ENCODE data around the gene SEC22A. TPM values are rescaled to one million over a fixed set of nuclear protein-coding genes. Genes with fewer than 3 reads are reported as not detected.

SEC22A gene
- total RNA-seq, 2 experiments from 2014 or later = 12.5 to 15.1 TPM

GRCh38 chr3:123315271-123315595 lies 113.5 kb downstream of the SEC22A start:
- no peak for DNase-seq
- no peak overlapping the region for H3K27ac Mint-ChIP-seq
- ChIA-PET CTCF (no interaction called here), POLR2A (no interaction called here)
- H3K4me1 Mint-ChIP-seq (ENCODE audit: low read depth) = no peaks in the 10 kb centered on the region
- no peak for ATAC-seq
- no peak overlapping the region for H3K4me3 Mint-ChIP-seq
- H3K36me3 Mint-ChIP-seq (ENCODE audit: low read depth) = no peaks in the 10 kb centered on the region
- H3K9me3 Mint-ChIP-seq (ENCODE audit: insufficient read depth) = no peaks in the 10 kb centered on the region
- H3K27me3 Mint-ChIP-seq (ENCODE audit: low read depth) = peaks cover 14% of the 10 kb centered on the region

DNA sequence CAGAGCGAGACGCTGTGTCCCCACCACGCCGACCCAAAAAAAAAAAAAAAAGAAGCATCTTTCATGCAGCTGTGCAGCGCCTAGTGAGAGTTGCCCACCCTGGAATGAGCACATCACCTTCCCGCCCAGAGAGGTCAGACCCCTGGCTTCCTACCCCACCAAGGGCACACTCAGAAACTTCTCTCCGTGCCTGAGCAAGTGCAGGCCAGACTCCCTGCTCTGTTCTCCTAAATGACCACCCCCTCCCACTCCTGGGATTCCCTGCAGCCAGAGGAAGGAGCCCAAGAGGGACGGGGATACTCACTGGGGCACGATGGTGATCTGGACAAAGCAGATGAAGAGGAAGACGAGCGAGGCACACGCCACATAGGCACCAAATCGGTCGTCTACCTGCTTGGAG lies 116.0 kb downstream of the SEC22A start:
- peaks cover 11% of the 10 kb centered on the region for H3K27me3 Mint-ChIP-seq (ENCODE audit: low read depth)
- ChIA-PET CTCF (no interaction called here), POLR2A (no interaction called here)
- DNase-seq (no peak), ATAC-seq (no peak)
- H3K9me3 Mint-ChIP-seq (ENCODE audit: insufficient read depth) = no peaks in the 10 kb centered on the region
- H3K4me1 Mint-ChIP-seq (ENCODE audit: low read depth) = no peaks in the 10 kb centered on the region
- H3K36me3 Mint-ChIP-seq (ENCODE audit: low read depth) = no peaks in the 10 kb centered on the region
- no peak overlapping the region for H3K4me3 Mint-ChIP-seq
- H3K27ac Mint-ChIP-seq = no peak overlapping the region

DNA sequence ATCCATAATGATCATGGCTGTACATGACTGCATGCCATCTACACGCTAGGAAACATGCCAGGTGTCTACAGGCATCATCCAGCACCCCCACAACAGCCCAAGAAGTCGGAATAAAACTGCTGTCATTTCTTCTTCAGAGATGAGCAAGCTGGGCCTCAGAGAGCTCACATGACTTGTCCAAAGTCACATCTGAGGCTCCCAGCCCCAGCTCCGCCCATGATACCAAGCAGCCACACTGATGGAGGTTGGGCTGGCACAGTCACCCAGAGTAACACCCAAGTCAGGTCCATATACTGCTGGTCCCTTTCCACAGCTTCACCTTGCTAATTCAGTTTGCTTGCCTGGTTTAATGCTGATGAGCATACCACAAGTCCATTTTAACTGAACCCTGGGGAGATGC lies 116.6 kb downstream of the SEC22A start:
- no peaks in the 10 kb centered on the region for H3K4me1 Mint-ChIP-seq (ENCODE audit: low read depth)
- ATAC-seq (no peak), DNase-seq (no peak)
- H3K36me3 Mint-ChIP-seq (ENCODE audit: low read depth) = no peaks in the 10 kb centered on the region
- peaks cover 10% of the 10 kb centered on the region for H3K27me3 Mint-ChIP-seq (ENCODE audit: low read depth)
- no peak overlapping the region for H3K27ac Mint-ChIP-seq
- no peaks in the 10 kb centered on the region for H3K9me3 Mint-ChIP-seq (ENCODE audit: insufficient read depth)
- CTCF ChIA-PET = interaction anchor here (0.6 kb wide), 1 partner anchor 11 kb away, joined by 3 read pairs; no protein-coding TSS in a partner anchor
- POLR2A ChIA-PET = no interaction called here
- no peak overlapping the region for H3K4me3 Mint-ChIP-seq

GRCh38 chr3:123319760-123320159 lies 118.0 kb downstream of the SEC22A start:
- DNase-seq = no peak
- Mint-ChIP-seq H3K36me3 (ENCODE audit: low read depth) (no peaks in the 10 kb centered on the region), H3K4me3 (no peak overlapping the region), H3K27ac (no peak overlapping the region), H3K27me3 (ENCODE audit: low read depth) (peaks cover 10% of the 10 kb centered on the region), H3K9me3 (ENCODE audit: insufficient read depth) (no peaks in the 10 kb centered on the region), H3K4me1 (ENCODE audit: low read depth) (no peaks in the 10 kb centered on the region)
- ChIA-PET CTCF (no interaction called here), POLR2A (no interaction called here)
- no peak for ATAC-seq

DNA sequence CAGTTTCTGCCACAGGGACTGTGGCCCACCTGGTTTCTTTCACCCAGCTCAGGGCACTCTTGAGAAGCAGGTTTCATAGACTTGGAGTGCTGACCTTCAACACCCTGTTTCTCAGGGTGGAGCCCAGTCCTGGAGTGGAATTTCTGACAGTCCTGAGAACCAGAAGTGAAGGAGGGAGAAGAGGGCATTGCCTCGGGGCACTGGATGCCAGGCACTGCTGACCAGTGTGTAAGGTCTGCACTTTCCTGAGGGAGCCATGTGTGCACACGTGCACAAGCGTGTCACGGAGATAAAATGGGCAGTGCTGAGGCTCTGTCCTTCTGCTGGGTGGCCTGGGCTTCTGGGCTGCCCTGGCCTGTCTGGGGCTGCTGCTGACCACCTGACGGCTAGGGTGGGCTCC lies 118.5 kb downstream of the SEC22A start:
- H3K4me3 Mint-ChIP-seq = no peak overlapping the region

GRCh38 chr3:123321806-123322205 lies 120.1 kb downstream of the SEC22A start:
- H3K4me1 Mint-ChIP-seq (ENCODE audit: low read depth) = no peaks in the 10 kb centered on the region
- POLR2A ChIA-PET = no interaction called here

More for the DNA sequence above, 118.5 kb downstream of the SEC22A start:
- no peak for DNase-seq
- Mint-ChIP-seq H3K4me1 (ENCODE audit: low read depth) (no peaks in the 10 kb centered on the region), H3K27ac (no peak overlapping the region), H3K36me3 (ENCODE audit: low read depth) (no peaks in the 10 kb centered on the region), H3K27me3 (ENCODE audit: low read depth) (peaks cover 6% of the 10 kb centered on the region), H3K9me3 (ENCODE audit: insufficient read depth) (no peaks in the 10 kb centered on the region)
- ChIA-PET POLR2A (no interaction called here), CTCF (no interaction called here)
- ATAC-seq = no peak

DNA sequence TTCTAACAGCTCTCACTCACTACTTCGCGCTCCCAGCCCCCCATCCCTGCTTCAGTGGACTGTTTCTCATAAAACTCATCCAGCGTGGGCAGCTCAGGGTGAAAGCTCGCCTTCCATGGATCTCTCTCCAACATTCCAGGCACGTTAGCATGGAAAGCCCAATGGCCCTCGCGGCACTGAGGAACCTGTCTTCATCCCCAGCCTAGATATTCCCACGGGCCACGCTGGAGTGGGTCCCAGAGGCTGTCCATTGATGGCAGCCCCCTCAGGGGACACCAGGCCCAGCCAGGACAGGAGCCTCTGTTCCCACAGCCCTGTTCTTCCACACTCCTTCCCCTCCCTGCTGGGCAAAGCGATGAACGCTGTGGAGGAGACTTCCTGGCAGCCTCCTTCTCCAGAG lies 121.1 kb downstream of the SEC22A start:
- ChIA-PET POLR2A (no interaction called here), CTCF (interaction anchor here (1.0 kb wide), 1 partner anchor 166 kb away, joined by 3 read pairs; no protein-coding TSS in a partner anchor)
- no peaks in the 10 kb centered on the region for H3K9me3 Mint-ChIP-seq (ENCODE audit: insufficient read depth)
- ATAC-seq = no peak
- no peak overlapping the region for H3K4me3 Mint-ChIP-seq
- H3K27ac Mint-ChIP-seq = no peak overlapping the region
- no peaks in the 10 kb centered on the region for H3K4me1 Mint-ChIP-seq (ENCODE audit: low read depth)
- no peak for DNase-seq
- no peaks in the 10 kb centered on the region for H3K36me3 Mint-ChIP-seq (ENCODE audit: low read depth)
- H3K27me3 Mint-ChIP-seq (ENCODE audit: low read depth) = peaks cover 5% of the 10 kb centered on the region

More at GRCh38 chr3:123321806-123322205, 120.1 kb downstream of the SEC22A start:
- no peak for DNase-seq
- Mint-ChIP-seq H3K9me3 (ENCODE audit: insufficient read depth) (no peaks in the 10 kb centered on the region), H3K36me3 (ENCODE audit: low read depth) (no peaks in the 10 kb centered on the region), H3K27ac (no peak overlapping the region), H3K27me3 (ENCODE audit: low read depth) (no peaks in the 10 kb centered on the region), H3K4me3 (no peak overlapping the region)
- CTCF ChIA-PET = interaction anchor here (1.0 to 1.2 kb wide), 2 partner anchors 167 to 230 kb away, joined by 3 read pairs; no protein-coding TSS in a partner anchor
- ATAC-seq = no peak

Small RNAs within 50 kb of the gene (microRNA-seq; reads per million reads assigned to microRNA genes)
- not detected for gene MIR7110

Other genes with a start within 250 kb of the SEC22A start
- not detected for gene SEMA5B, start 174.2 kb upstream of the SEC22A start, total RNA-seq
- gene PDIA5, start 134.9 kb upstream of the SEC22A start, total RNA-seq = 10 to 100 TPM in 1 of 2 experiments, 1 to 10 TPM in 1; 8.8 to 11.4 TPM
- gene ADCY5, start 247.1 kb downstream of the SEC22A start, total RNA-seq = not detected